Skeletal muscle tissue (tissue), 4 donors: ENCODE measurements around the gene CCDC85C. TPM values are rescaled to one million over a fixed set of nuclear protein-coding genes. Genes with fewer than 3 reads are reported as not detected.

Experiments
- H3K27ac ChIP-seq: one replicate; pipeline ENCODE4 v1.7.0; 2013; ENCODE audit warnings: mild to moderate bottlenecking, low read depth, low read length, inconsistent platforms
- H3K27me3 ChIP-seq, 3 donors: one replicate each; pipeline ENCODE4 v1.7.0; 2013; ENCODE audit warnings: low read length in 3 of 3; ENCODE audit not compliant: control insufficient read depth in 3 of 3, insufficient read depth in 3 of 3
- H3K36me3 ChIP-seq, 3 donors: one replicate each; pipeline ENCODE4 v1.7.0; 2013; ENCODE audit warnings: low read length in 3 of 3; ENCODE audit not compliant: control insufficient read depth in 3 of 3, insufficient read depth in 3 of 3
- H3K4me1 ChIP-seq, 3 donors: one replicate each; pipeline ENCODE4 v1.7.0; 2013; ENCODE audit warnings: low read length in 3 of 3, mild to moderate bottlenecking in 3 of 3; ENCODE audit not compliant: control insufficient read depth in 3 of 3, insufficient read depth in 3 of 3
- H3K4me3 ChIP-seq, 3 donors: one replicate each; pipeline ENCODE4 v1.7.0; 2013; ENCODE audit warnings: low read length in 3 of 3
- H3K9ac ChIP-seq, 3 donors: one replicate each; pipeline ENCODE4 v1.7.0; 2013; ENCODE audit warnings: low read length in 3 of 3, mild to moderate bottlenecking in 3 of 3, moderate library complexity in 2 of 3, low read depth in 1 of 3
- H3K9me3 ChIP-seq, 3 donors: one replicate each; pipeline ENCODE4 v1.7.0; 2013; ENCODE audit warnings: low read length in 3 of 3; ENCODE audit not compliant: control insufficient read depth in 3 of 3
- total RNA-seq: library from RNA; depleted of rRNA; stranded (reverse); fragments of >200 nt; gene quantifications from one replicate; pipeline ENCODE4 v1.2.3, GENCODE V29; 2014
- donor health status: Osteomylitis.

The CCDC85C gene
- total RNA-seq = 1.6 TPM

DNA sequence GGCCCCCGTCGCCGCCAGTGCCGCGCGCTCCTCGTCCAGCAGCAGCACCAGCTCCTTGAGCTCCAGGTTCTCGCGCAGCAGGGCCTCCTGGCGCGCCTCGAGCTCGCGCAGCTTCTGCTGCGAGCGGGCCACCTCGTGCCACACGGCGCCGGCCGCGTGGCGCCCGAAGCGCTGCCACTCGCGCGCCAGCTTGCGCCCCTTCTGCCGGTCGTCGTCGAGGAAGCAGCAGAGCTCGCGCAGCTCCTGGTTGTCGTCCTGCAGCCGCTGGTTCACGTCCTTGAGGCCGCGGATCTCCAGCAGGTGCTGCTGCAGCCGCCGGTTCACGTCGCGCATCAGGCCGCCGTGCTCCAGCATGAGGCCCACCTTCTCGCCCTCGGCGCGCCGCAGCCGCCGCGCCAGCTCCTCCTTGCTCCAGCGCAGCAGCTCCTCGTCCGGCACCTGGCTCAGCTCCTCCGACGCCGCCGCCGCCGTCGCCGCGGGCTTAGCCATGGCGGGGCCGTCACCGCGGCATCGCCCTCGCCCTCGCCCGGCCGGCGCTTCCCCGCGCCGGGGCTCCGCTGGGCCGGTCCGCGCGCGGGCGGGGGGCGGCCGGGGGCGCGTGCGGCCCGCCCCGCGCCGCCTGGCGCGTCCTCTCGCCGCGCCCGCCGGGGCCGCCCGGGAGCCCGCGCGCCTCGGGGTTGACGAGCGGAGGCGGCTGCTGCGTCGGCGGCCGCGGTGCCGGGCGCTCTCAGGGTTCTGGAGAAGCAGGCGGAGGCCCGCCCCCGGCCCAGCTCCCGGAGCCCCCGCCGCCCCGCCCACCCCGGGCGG is at the start of gene CCDC85C:
CCDC85C (minus strand) TSS at position 737 of the 807 bp plus-strand sequence; CDS start at position 489, 248 bp downstream.
- Histone ChIP-seq H3K4me1 (peaks cover 24 to 43% (median 38%) of the 10 kb centered on the region in 3 donors), H3K27ac (peak within 1 kb of the TSS; percentile 90), H3K9me3 (no peaks in the 10 kb centered on the region), H3K36me3 (no peaks in the 10 kb centered on the region), H3K4me3 (peak within 1 kb of the TSS; percentile 70 to 82 (median 82)), H3K9ac (peak within 1 kb of the TSS; percentile 80 to 84 (median 81)), H3K27me3 (no peaks in the 10 kb centered on the region)

DNA sequence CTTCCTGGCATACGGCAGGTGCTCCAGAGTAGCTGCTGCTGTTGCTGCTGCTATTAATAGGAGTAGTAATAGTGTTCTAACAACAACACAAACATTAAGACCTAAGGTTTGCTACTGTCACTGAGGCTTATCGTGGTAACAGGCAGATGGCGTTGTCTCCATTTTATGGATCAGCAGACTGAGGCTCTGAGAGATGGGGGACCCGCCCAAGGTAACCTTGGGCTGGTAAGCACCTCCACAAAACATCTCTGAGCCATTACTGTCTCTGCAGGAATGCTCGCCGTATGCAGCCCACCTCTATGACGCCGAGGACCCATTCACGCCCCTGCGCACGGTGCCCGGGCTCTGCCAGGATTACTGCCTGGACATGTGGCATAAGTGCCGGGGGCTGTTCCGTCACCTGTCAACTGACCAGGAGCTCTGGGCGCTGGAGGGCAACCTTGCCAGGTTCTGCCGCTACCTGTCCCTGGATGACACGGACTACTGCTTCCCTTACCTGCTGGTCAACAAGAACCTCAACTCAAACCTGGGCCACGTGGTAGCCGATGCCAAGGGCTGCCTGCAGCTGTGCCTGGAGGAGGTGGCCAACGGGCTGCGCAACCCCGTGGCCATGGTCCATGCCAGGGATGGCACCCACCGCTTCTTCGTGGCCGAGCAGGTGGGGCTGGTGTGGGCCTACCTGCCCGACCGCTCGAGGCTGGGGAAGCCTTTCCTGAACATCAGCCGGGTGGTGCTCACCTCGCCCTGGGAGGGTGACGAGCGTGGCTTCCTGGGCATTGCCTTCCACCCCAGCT is 48.1 kb upstream of the CCDC85C start:
- no peaks in the 10 kb centered on the region for H3K9me3 ChIP-seq
- no peaks in the 10 kb centered on the region for H3K36me3 ChIP-seq
- H3K9ac ChIP-seq = no peak overlapping the region
- H3K4me1 ChIP-seq = no peaks in the 10 kb centered on the region
- H3K4me3 ChIP-seq = no peak overlapping the region
- H3K27me3 ChIP-seq = peaks cover 11 to 15% (median 13%) of the 10 kb centered on the region in 3 donors
- H3K27ac ChIP-seq = no peak overlapping the region

DNA sequence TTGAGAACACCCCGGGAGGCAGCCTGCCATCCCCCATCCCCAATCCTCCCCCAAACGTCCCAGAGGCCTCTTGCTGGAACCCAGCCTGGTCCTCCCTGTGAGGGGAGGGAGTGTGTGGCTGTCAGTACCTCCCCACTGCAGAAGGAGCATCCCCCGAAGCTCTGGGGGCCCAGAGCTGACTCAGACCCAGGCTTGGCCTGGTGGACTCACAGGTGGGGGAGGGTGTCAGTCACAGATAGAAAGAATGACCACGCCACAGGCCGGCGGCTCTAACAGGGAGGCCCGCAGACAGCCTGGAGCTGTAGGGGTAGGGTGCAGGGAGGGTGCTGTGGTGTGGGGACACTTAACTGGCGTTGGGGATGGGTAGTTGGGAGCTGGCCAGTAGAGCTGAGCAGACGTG is 46.2 kb upstream of the CCDC85C start:
- Histone ChIP-seq H3K9ac (no peak overlapping the region), H3K36me3 (no peaks in the 10 kb centered on the region), H3K27me3 (peaks cover 11 to 17% (median 14%) of the 10 kb centered on the region in 3 donors), H3K9me3 (no peaks in the 10 kb centered on the region), H3K27ac (no peak overlapping the region), H3K4me1 (peaks cover 0 to 6% (median 3%) of the 10 kb centered on the region in 3 donors), H3K4me3 (no peak overlapping the region)

DNA sequence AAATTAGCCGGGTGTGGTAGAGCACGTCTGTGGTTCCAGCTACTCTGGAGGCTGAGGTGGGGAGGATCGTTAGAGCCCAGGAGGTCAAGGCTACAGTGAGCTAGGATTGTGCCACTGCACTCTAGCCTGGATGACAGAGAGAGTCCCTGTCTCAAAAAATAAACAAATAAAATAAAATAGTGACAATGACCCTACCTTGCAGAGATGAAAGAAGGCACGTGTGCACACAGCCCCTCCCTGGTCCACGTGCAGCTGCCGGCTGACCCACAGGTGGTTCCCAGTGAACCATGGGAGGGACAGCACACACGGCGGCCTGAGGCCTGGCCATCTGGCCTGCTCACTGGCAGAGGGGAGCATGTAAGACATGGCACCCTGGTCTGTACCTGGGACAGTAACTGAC is 45.6 kb upstream of the CCDC85C start:
- no peak overlapping the region for H3K9ac ChIP-seq
- no peaks in the 10 kb centered on the region for H3K9me3 ChIP-seq
- H3K4me1 ChIP-seq = peaks cover 0 to 6% (median 3%) of the 10 kb centered on the region in 3 donors
- H3K27ac ChIP-seq = no peak overlapping the region
- H3K36me3 ChIP-seq = no peaks in the 10 kb centered on the region
- H3K4me3 ChIP-seq = no peak overlapping the region
- peaks cover 12 to 22% (median 14%) of the 10 kb centered on the region in 3 donors for H3K27me3 ChIP-seq

DNA sequence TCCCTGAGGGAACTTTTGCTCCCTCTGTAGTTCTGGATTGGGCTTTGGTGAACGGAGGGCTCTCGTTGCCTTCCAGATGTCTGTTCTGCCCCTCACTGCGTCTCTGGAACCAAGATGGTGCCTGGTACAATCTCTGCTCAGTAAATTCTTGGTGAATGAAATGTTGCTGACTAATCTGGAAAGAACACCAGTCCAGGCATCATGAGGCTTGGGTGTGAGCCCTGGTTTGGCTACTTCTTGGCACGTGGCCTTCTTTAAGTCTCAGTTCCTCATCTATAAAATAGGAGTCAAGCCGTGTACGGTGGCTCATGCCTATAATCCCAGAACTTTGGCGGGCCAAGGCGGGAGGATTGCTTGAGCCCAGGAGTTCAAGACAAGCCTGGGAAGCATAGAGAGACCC is 45.2 kb upstream of the CCDC85C start:
- H3K27ac ChIP-seq = no peak overlapping the region
- H3K27me3 ChIP-seq = peaks cover 12 to 25% (median 14%) of the 10 kb centered on the region in 3 donors
- no peaks in the 10 kb centered on the region for H3K9me3 ChIP-seq
- H3K4me3 ChIP-seq = no peak overlapping the region
- no peak overlapping the region for H3K9ac ChIP-seq
- no peaks in the 10 kb centered on the region for H3K36me3 ChIP-seq
- peaks cover 0 to 6% (median 3%) of the 10 kb centered on the region in 3 donors for H3K4me1 ChIP-seq

DNA sequence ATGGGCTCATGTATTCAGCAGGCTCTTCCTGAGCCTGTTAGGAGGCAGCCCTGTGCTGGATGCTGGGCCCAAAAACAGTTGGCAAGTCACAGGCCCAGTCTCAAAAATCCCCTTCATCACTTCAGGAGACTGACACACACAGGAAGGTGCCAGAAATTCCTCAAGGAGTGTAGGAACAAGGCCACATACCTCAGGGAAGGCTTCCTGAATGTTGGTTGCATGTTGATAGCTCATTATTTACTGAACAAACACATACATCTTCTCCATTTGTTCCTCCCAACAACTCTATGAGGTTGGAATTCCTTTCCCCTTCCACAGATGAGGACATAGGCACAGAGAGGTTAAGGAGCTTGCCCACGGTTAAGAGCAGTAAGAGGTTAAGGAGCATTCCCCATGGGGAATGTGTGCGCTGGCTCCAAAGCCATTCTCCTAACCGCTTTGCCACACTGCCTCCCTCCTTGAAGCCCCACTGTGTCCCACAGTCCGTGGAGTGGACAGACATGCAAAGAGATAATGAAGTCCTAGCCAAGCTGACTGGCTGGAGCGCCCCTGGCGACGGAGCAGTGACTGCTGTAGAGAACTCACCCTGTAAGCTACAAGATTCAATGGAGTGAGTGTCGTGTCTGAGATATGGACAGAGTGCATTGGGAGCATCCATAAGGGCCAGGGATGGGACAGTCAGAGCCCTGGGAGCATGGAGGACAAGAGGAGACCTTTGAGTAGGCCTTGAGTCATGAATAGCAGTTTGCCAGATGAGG is 44.2 kb upstream of the CCDC85C start:
- H3K27me3 ChIP-seq = peaks cover 12 to 25% (median 14%) of the 10 kb centered on the region in 3 donors
- H3K27ac ChIP-seq = no peak overlapping the region
- H3K9me3 ChIP-seq = no peaks in the 10 kb centered on the region
- H3K4me3 ChIP-seq = no peak overlapping the region
- no peak overlapping the region for H3K9ac ChIP-seq
- peaks cover 0 to 6% (median 3%) of the 10 kb centered on the region in 3 donors for H3K4me1 ChIP-seq
- H3K36me3 ChIP-seq = no peaks in the 10 kb centered on the region

DNA sequence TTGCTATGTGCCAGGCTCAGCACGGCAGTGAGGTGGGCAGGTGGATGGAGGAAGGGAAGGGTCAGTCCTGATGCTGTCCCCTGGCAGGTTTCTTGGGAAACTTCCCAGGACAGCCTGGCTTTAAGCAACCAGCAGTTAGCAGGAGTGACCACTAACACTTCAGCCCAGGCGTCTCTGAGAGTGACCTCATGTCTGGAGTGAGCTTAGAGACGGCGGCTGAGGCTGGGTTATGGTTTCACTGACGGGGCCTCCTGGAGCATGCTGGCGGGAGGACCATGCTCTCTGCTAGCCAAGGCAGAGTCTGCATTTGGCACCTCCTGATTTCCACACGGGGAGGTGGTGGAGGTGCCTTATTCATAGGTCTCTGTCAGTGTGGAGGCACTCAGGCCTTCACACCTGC is 43.4 kb upstream of the CCDC85C start:
- Histone ChIP-seq H3K9ac (no peak overlapping the region), H3K4me1 (peaks cover 0 to 6% (median 3%) of the 10 kb centered on the region in 3 donors), H3K27me3 (peaks cover 12 to 25% (median 14%) of the 10 kb centered on the region in 3 donors), H3K9me3 (no peaks in the 10 kb centered on the region), H3K4me3 (no peak overlapping the region), H3K27ac (no peak overlapping the region), H3K36me3 (no peaks in the 10 kb centered on the region)

DNA sequence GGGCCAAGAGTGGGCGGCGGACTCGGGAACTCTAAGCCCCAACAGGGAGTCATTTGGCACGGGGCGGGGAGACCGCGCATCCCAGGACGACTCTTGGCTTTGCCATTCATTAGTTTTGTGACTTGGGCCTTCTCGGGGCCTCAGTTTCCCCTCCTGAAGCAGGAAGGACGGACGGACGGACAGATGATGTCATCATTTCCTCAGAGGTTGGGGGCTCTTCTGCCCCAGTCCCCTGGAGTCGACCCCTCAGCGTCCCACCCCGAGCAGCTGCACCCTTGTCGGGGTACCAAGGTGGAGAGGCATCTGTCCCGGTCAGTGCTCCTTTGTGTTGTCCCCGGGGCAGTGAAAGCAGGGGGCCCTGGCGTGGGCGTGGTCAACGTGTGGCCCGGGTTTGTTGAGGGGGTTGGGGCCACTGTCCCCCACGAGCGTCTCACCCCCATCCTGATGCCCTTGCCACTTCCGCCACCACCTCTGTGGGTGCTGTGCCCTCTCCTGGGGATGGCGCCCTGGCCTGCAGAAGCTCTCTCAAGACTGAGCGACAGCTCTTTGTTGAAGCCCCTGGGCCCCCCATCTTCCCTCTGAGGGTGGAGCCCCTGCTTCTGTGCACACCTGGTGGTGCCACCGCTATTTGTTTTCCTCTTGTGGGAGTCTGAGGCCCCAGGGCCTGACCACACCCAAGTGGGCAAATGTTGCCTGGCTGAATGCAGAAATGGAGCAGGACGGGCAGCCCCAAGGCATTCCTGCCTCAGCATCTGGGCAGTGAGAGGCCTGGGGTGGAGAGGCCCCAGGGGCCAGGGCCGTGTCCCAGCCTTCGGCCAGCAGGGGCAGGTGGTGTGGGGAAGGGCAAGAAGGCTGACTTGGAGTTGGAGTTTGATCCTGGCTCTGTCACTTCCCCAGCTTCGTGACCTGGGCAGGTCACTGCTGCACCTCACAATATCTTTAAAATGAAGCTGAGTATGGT is 41.8 kb upstream of the CCDC85C start:
- H3K9me3 ChIP-seq = no peaks in the 10 kb centered on the region
- peak overlapping the region; percentile 33 to 67 (median 66) for H3K9ac ChIP-seq
- H3K27ac ChIP-seq = no peak overlapping the region
- peak overlapping the region; percentile 38 to 64 (median 60) for H3K4me3 ChIP-seq
- peaks cover 8 to 25% (median 14%) of the 10 kb centered on the region in 3 donors for H3K27me3 ChIP-seq
- H3K36me3 ChIP-seq = no peaks in the 10 kb centered on the region
- peaks cover 0 to 6% (median 3%) of the 10 kb centered on the region in 3 donors for H3K4me1 ChIP-seq
